GM23338 (cell line): ENCODE measurements around the gene RIOK1. TPM values are rescaled to one million over a fixed set of nuclear protein-coding genes. Genes with fewer than 3 reads are reported as not detected.

ENCODE experiments used
- ATAC-seq: fragments of 200-7000 bp; cut with Tn5 transposase; 3 replicates; pipeline ENCODE4 v1.9.1; 2020
- DNase-seq: peaks from one replicate; pipeline ENCODE4 v3.0.0-alpha.2; 2015; ENCODE audit warnings: low spot score
- H2AFZ ChIP-seq: fragments of 200-600 bp; sonication (generic); 2 replicates; pipeline ENCODE4 v1.8.0; 2016; ENCODE audit warnings: antibody characterized with exemption, mild to moderate bottlenecking, moderate library complexity
- H3F3A ChIP-seq: fragments of 200-600 bp; sonication (generic); replicated peaks from 2 replicates; pipeline ENCODE4 v1.8.0; 2017; ENCODE audit warnings: antibody characterized with exemption, mixed run types, low read depth
- H3K27ac ChIP-seq: fragments of 200-600 bp; sonication (generic); 2 replicates; pipeline ENCODE4 v1.6.1; 2016; ENCODE audit warnings: low read depth
- H3K27me3 ChIP-seq: fragments of 200-600 bp; sonication (generic); 2 replicates; pipeline ENCODE4 v1.8.0; 2016; ENCODE audit warnings: mild to moderate bottlenecking, mixed run types, moderate library complexity; ENCODE audit not compliant: insufficient read depth
- H3K36me3 ChIP-seq: fragments of 200-600 bp; sonication (generic); 2 replicates; pipeline ENCODE4 v1.8.0; 2016; ENCODE audit warnings: mild to moderate bottlenecking; ENCODE audit not compliant: insufficient read depth
- H3K4me1 ChIP-seq: fragments of 200-600 bp; sonication (generic); 2 replicates; pipeline ENCODE4 v1.8.0; 2016; ENCODE audit warnings: mild to moderate bottlenecking, moderate library complexity; ENCODE audit not compliant: insufficient read depth
- H3K4me2 ChIP-seq: fragments of 200-600 bp; sonication (generic); 2 replicates; pipeline ENCODE4 v1.7.1; 2017; ENCODE audit warnings: mixed run types
- H3K4me3 ChIP-seq: fragments of 200-600 bp; sonication (generic); 2 replicates; pipeline ENCODE4 v1.6.1; 2016; ENCODE audit warnings: mixed run types
- H3K79me2 ChIP-seq: fragments of 200-600 bp; sonication (generic); replicated peaks from 2 replicates; pipeline ENCODE4 v1.8.0; 2017; ENCODE audit warnings: mild to moderate bottlenecking; ENCODE audit not compliant: insufficient read depth
- H3K9me2 ChIP-seq: fragments of 200-600 bp; sonication (generic); 2 replicates; pipeline ENCODE4 v1.8.0; 2017; ENCODE audit not compliant: insufficient read depth
- H4K20me1 ChIP-seq: fragments of 200-600 bp; sonication (generic); replicated peaks from 2 replicates; pipeline ENCODE4 v1.8.0; 2017; ENCODE audit warnings: mild to moderate bottlenecking; ENCODE audit not compliant: insufficient read depth
- H3K27ac Mint-ChIP-seq: 2 replicates; pipeline ENCODE4 v1.8.0; 2020; ENCODE audit warnings: inconsistent platforms, mild to moderate bottlenecking, moderate library complexity, mixed read lengths
- H3K27me3 Mint-ChIP-seq: 3 replicates; pipeline ENCODE4 v1.8.0; 2022; ENCODE audit warnings: low read depth, mild to moderate bottlenecking, moderate library complexity, mixed read lengths, inconsistent platforms; ENCODE audit not compliant: insufficient read depth, poor library complexity
- H3K36me3 Mint-ChIP-seq: 3 replicates; pipeline ENCODE4 v1.8.0; 2021; ENCODE audit warnings: low read depth, mild to moderate bottlenecking, inconsistent platforms, moderate library complexity, mixed read lengths
- H3K4me1 Mint-ChIP-seq: 3 replicates; pipeline ENCODE4 v1.8.0; 2020; ENCODE audit warnings: mild to moderate bottlenecking, inconsistent platforms, mixed read lengths
- H3K4me3 Mint-ChIP-seq: 3 replicates; pipeline ENCODE4 v1.8.0; 2021; ENCODE audit warnings: moderate library complexity, mild to moderate bottlenecking, inconsistent platforms, mixed read lengths
- H3K9me3 Mint-ChIP-seq: 3 replicates; pipeline ENCODE4 v1.8.0; 2020; ENCODE audit warnings: moderate library complexity, mild to moderate bottlenecking, inconsistent platforms, mixed read lengths
- JUNB ChIP-seq: IDR thresholded peaks from one replicate; pipeline ENCODE4 v1.6.1; 2016; ENCODE audit warnings: antibody characterized with exemption; ENCODE audit not compliant: unreplicated experiment
- POLR2AphosphoS5 ChIP-seq: IDR thresholded peaks from 2 replicates; pipeline ENCODE4 v1.6.1; 2016; ENCODE audit warnings: antibody characterized with exemption, low read depth
- polyA plus RNA-seq: library from polyadenylated mRNA; unstranded; fragments of >200 nt; fragmentation: Nextera tagmentation; extraction: Ambion mirVana; gene quantifications from 2 replicates; pipeline ENCODE4 v1.2.1, GENCODE V29; 2016
- total RNA-seq: library from RNA; depleted of rRNA; stranded (reverse); fragments of >200 nt; shearing (Covaris generic); gene quantifications from 2 replicates; pipeline ENCODE4 v1.2.3, GENCODE V29; 2014
- TF ChIP-seq, protein P1 (sequence below): fragments of 250-450 bp; sonication (Bioruptor Pico); IDR thresholded peaks from 2 replicates; pipeline ENCODE4 v1.5.0; 2020; ENCODE audit warnings: mild to moderate bottlenecking, moderate library complexity
- TF ChIP-seq, protein P2 (sequence below), 2 experiments: fragments of 200-600 bp in 1 of 2; sonication (generic) in 1 of 2; conservative IDR thresholded peaks; 2 replicates each; pipeline versions ENCODE4 v1.5.1 to v1.6.1; 2016 to 2017; ENCODE audit warnings: antibody characterized with exemption in 2 of 2, low read depth in 2 of 2, mild to moderate bottlenecking in 2 of 2, moderate library complexity in 1 of 2
- TF ChIP-seq, protein P3 (sequence below): IDR thresholded peaks from 2 replicates; pipeline ENCODE4 v1.6.1; 2016; ENCODE audit warnings: antibody characterized with exemption
- TF ChIP-seq, protein P4 (sequence below): IDR thresholded peaks from one replicate; pipeline ENCODE4 v1.6.1; 2018; ENCODE audit warnings: antibody characterized with exemption; ENCODE audit not compliant: unreplicated experiment

The RIOK1 gene
- total and polyA plus RNA-seq, 2 experiments from 2014 or later = 15.5 to 34.3 TPM

DNA sequence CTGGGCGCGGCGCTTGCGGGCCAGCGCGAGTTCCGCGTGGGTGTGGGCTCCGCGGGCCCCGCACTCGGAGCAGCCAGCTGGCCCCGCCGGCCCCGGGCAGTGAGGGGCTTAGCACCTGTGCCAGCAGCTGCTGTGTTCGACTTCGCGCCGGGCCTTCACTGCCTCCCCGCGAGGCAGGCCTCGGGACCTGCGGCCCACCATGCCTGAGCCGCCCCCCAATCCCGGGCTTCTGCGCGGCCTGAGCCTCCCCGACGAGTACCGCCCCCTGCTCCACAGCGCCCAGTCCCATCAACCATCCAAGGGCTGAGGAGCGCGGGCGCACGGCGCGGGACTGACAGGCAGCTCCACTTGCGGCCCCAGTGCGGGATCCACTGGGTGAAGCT lies 36.2 kb downstream of the RIOK1 start (continued):
- TF ChIP-seq, protein P1, sequence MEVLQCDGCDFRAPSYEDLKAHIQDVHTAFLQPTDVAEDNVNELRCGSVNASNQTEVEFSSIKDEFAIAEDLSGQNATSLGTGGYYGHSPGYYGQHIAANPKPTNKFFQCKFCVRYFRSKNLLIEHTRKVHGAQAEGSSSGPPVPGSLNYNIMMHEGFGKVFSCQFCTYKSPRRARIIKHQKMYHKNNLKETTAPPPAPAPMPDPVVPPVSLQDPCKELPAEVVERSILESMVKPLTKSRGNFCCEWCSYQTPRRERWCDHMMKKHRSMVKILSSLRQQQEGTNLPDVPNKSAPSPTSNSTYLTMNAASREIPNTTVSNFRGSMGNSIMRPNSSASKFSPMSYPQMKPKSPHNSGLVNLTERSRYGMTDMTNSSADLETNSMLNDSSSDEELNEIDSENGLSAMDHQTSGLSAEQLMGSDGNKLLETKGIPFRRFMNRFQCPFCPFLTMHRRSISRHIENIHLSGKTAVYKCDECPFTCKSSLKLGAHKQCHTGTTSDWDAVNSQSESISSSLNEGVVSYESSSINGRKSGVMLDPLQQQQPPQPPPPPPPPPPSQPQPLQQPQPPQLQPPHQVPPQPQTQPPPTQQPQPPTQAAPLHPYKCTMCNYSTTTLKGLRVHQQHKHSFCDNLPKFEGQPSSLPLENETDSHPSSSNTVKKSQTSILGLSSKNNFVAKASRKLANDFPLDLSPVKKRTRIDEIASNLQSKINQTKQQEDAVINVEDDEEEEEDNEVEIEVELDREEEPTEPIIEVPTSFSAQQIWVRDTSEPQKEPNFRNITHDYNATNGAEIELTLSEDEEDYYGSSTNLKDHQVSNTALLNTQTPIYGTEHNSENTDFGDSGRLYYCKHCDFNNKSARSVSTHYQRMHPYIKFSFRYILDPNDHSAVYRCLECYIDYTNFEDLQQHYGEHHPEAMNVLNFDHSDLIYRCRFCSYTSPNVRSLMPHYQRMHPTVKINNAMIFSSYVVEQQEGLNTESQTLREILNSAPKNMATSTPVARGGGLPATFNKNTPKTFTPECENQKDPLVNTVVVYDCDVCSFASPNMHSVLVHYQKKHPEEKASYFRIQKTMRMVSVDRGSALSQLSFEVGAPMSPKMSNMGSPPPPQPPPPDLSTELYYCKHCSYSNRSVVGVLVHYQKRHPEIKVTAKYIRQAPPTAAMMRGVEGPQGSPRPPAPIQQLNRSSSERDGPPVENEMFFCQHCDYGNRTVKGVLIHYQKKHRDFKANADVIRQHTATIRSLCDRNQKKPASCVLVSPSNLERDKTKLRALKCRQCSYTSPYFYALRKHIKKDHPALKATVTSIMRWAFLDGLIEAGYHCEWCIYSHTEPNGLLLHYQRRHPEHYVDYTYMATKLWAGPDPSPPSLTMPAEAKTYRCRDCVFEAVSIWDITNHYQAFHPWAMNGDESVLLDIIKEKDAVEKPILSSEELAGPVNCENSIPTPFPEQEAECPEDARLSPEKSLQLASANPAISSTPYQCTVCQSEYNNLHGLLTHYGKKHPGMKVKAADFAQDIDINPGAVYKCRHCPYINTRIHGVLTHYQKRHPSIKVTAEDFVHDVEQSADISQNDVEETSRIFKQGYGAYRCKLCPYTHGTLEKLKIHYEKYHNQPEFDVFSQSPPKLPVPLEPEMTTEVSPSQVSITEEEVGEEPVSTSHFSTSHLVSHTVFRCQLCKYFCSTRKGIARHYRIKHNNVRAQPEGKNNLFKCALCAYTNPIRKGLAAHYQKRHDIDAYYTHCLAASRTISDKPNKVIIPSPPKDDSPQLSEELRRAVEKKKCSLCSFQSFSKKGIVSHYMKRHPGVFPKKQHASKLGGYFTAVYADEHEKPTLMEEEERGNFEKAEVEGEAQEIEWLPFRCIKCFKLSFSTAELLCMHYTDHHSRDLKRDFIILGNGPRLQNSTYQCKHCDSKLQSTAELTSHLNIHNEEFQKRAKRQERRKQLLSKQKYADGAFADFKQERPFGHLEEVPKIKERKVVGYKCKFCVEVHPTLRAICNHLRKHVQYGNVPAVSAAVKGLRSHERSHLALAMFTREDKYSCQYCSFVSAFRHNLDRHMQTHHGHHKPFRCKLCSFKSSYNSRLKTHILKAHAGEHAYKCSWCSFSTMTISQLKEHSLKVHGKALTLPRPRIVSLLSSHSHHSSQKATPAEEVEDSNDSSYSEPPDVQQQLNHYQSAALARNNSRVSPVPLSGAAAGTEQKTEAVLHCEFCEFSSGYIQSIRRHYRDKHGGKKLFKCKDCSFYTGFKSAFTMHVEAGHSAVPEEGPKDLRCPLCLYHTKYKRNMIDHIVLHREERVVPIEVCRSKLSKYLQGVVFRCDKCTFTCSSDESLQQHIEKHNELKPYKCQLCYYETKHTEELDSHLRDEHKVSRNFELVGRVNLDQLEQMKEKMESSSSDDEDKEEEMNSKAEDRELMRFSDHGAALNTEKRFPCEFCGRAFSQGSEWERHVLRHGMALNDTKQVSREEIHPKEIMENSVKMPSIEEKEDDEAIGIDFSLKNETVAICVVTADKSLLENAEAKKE = no peak
- TF ChIP-seq POLR2AphosphoS5 = no peak

DNA sequence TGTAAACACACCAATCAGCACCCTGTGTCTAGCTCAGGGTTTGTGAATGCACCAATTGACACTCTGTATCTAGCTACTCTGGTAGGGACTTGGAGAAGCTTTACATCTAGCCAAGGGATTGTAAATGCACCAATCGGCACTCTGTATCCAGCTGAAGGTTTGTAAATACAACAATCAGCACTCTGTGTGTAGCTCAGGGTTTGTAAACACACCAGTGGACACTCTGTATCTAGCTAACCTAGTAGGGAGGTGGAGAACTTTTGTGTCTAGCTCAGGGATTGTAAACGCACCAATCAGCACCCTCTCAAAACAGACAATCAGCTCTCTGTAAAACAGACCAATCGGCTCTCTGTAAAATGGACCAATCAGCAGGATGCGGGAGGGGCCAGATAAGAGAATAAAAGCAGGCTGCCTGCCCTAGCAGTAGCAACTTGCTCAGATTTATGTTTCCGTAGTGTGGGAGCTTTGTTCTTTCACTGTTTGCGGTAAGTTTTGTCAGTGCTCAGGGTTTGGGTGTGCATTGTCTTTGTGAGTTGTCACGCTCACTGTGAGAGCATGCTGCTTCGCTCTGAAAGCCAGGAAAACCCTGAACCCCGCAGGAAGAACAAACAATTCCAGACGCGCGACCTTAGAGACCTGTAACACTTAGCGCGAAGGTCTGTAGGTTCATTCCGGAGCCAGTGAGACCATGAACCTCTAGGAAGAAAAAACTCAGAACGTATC lies 37.0 kb downstream of the RIOK1 start:
- H3K36me3 Mint-ChIP-seq = no peaks in the 10 kb centered on the region
- H3K4me3 Mint-ChIP-seq = no peak overlapping the region
- H3K27me3 ChIP-seq = no peaks in the 10 kb centered on the region
- ATAC-seq = no peak
- DNase-seq = no peak
- H3K4me2 ChIP-seq = no peak overlapping the region
- H2AFZ ChIP-seq = 0 out of 2 replicates have a peak overlapping the region, but pooled peaks have one; percentile 59
- no peak overlapping the region for H3K4me3 ChIP-seq
- no peaks in the 10 kb centered on the region; the same call in 2 of the 3 replicates for H3K9me3 Mint-ChIP-seq
- peaks cover 4% of the 10 kb centered on the region; the same call in 2 of the 3 replicates for H3K4me1 Mint-ChIP-seq
- H3K79me2 ChIP-seq = no peaks in the 10 kb centered on the region
- no peaks in the 10 kb centered on the region for H3F3A ChIP-seq
- H3K9me2 ChIP-seq = no peaks in the 10 kb centered on the region
- peaks cover 4% of the 10 kb centered on the region; the same call in 1 of the 2 replicates for H3K4me1 ChIP-seq
- no peaks in the 10 kb centered on the region for H4K20me1 ChIP-seq
- peaks cover 2% of the 10 kb centered on the region for H3K27me3 Mint-ChIP-seq
- H3K36me3 ChIP-seq = no peaks in the 10 kb centered on the region
- H3K27ac Mint-ChIP-seq = no peak overlapping the region
- no peak overlapping the region for H3K27ac ChIP-seq
- TF ChIP-seq, protein P2, sequence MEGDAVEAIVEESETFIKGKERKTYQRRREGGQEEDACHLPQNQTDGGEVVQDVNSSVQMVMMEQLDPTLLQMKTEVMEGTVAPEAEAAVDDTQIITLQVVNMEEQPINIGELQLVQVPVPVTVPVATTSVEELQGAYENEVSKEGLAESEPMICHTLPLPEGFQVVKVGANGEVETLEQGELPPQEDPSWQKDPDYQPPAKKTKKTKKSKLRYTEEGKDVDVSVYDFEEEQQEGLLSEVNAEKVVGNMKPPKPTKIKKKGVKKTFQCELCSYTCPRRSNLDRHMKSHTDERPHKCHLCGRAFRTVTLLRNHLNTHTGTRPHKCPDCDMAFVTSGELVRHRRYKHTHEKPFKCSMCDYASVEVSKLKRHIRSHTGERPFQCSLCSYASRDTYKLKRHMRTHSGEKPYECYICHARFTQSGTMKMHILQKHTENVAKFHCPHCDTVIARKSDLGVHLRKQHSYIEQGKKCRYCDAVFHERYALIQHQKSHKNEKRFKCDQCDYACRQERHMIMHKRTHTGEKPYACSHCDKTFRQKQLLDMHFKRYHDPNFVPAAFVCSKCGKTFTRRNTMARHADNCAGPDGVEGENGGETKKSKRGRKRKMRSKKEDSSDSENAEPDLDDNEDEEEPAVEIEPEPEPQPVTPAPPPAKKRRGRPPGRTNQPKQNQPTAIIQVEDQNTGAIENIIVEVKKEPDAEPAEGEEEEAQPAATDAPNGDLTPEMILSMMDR (conservative IDR thresholded peaks at IDR 0.05; ENCODE audit: low read depth in 2 of 2) = no peak
- TF ChIP-seq JUNB = no peak
- TF ChIP-seq, protein P3, sequence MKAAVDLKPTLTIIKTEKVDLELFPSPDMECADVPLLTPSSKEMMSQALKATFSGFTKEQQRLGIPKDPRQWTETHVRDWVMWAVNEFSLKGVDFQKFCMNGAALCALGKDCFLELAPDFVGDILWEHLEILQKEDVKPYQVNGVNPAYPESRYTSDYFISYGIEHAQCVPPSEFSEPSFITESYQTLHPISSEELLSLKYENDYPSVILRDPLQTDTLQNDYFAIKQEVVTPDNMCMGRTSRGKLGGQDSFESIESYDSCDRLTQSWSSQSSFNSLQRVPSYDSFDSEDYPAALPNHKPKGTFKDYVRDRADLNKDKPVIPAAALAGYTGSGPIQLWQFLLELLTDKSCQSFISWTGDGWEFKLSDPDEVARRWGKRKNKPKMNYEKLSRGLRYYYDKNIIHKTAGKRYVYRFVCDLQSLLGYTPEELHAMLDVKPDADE = no peak
- TF ChIP-seq, protein P4, sequence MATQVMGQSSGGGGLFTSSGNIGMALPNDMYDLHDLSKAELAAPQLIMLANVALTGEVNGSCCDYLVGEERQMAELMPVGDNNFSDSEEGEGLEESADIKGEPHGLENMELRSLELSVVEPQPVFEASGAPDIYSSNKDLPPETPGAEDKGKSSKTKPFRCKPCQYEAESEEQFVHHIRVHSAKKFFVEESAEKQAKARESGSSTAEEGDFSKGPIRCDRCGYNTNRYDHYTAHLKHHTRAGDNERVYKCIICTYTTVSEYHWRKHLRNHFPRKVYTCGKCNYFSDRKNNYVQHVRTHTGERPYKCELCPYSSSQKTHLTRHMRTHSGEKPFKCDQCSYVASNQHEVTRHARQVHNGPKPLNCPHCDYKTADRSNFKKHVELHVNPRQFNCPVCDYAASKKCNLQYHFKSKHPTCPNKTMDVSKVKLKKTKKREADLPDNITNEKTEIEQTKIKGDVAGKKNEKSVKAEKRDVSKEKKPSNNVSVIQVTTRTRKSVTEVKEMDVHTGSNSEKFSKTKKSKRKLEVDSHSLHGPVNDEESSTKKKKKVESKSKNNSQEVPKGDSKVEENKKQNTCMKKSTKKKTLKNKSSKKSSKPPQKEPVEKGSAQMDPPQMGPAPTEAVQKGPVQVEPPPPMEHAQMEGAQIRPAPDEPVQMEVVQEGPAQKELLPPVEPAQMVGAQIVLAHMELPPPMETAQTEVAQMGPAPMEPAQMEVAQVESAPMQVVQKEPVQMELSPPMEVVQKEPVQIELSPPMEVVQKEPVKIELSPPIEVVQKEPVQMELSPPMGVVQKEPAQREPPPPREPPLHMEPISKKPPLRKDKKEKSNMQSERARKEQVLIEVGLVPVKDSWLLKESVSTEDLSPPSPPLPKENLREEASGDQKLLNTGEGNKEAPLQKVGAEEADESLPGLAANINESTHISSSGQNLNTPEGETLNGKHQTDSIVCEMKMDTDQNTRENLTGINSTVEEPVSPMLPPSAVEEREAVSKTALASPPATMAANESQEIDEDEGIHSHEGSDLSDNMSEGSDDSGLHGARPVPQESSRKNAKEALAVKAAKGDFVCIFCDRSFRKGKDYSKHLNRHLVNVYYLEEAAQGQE = no peak
